Panc1 (cell line): ENCODE measurements around the gene ZNF764.

Experiments used
- CTCF ChIP-seq: fragments of 450-650 bp; IDR thresholded peaks from 2 replicates; pipeline ENCODE4 v1.5.1; 2017; ENCODE audit warnings: mild to moderate bottlenecking
- POLR2AphosphoS5 ChIP-seq: IDR thresholded peaks from 2 replicates; pipeline ENCODE4 v1.6.1; 2012; ENCODE audit warnings: mild to moderate bottlenecking, low read depth, low read length, moderate library complexity
- REST ChIP-seq, 2 experiments: IDR thresholded peaks; 2 replicates each; pipeline ENCODE4 v1.6.1; 2011 to 2012; ENCODE audit warnings: low read depth in 2 of 2, control low read depth in 1 of 2, low read length in 1 of 2, mild to moderate bottlenecking in 1 of 2, moderate library complexity in 1 of 2; ENCODE audit not compliant: insufficient read depth in 1 of 2

- TF ChIP-seq CTCF (no peak), REST (IDR thresholded peaks at IDR 0.05; ENCODE audit: insufficient read depth in 1 of 2, low read depth in 2 of 2, low read length in 1 of 2) (peak; percentile 72 to 75), POLR2AphosphoS5 (no peak)
Observed at GRCh38 chr16:30570636-30571444, 12.7 kb upstream of the ZNF764 start.
